ENCODE measurements around the gene F2.
"Not testable (repeated sequence)": the region's sequence is repeated elsewhere in the genome, so short reads cannot be mapped to it uniquely, and the experiment has no call there.

F2 gene

GRCh38 chr11:46717825-46718154 is 1.2 kb upstream of the F2 start:
- DNase-seq (ENCODE audit: low spot score); H3K4me1 Mint-ChIP-seq (ENCODE audit: low read depth); H3K9me3 Mint-ChIP-seq; H3K4me3 Mint-ChIP-seq; H3K27ac Mint-ChIP-seq; H3K27me3 Mint-ChIP-seq (ENCODE audit: low read depth); H3K36me3 Mint-ChIP-seq (ENCODE audit: low read depth): not testable (repeated sequence)

- Mint-ChIP-seq H3K36me3 (ENCODE audit: low read depth) (no peaks in the 10 kb centered on the region), H3K27me3 (ENCODE audit: low read depth) (no peaks in the 10 kb centered on the region), H3K9me3 (no peaks in the 10 kb centered on the region), H3K4me3 (no peak overlapping the region), H3K27ac (no peak overlapping the region), H3K4me1 (ENCODE audit: low read depth) (peaks cover 6% of the 10 kb centered on the region)
- no peak for DNase-seq (ENCODE audit: low spot score)
Observed at GRCh38 chr11:46718155-46719019, 626 bp upstream of the F2 start.

GRCh38 chr11:46719543-46720218 is 668 bp downstream of the F2 start:
- Mint-ChIP-seq H3K27ac (no peak overlapping the region), H3K9me3 (no peaks in the 10 kb centered on the region), H3K4me1 (ENCODE audit: low read depth) (peaks cover 6% of the 10 kb centered on the region), H3K4me3 (no peak overlapping the region), H3K27me3 (ENCODE audit: low read depth) (no peaks in the 10 kb centered on the region), H3K36me3 (ENCODE audit: low read depth) (no peaks in the 10 kb centered on the region)
- no peak for DNase-seq (ENCODE audit: low spot score)

- Mint-ChIP-seq H3K4me3 (no peak overlapping the region), H3K36me3 (ENCODE audit: low read depth) (no peaks in the 10 kb centered on the region), H3K4me1 (ENCODE audit: low read depth) (peaks cover 6% of the 10 kb centered on the region), H3K9me3 (no peaks in the 10 kb centered on the region), H3K27me3 (ENCODE audit: low read depth) (no peaks in the 10 kb centered on the region), H3K27ac (no peak overlapping the region)
- no peak for DNase-seq (ENCODE audit: low spot score)
Observed at GRCh38 chr11:46721286-46721685, 2.3 kb downstream of the F2 start.

- Mint-ChIP-seq H3K9me3 (no peaks in the 10 kb centered on the region), H3K27ac (no peak overlapping the region), H3K4me3 (no peak overlapping the region), H3K27me3 (ENCODE audit: low read depth) (no peaks in the 10 kb centered on the region), H3K36me3 (ENCODE audit: low read depth) (no peaks in the 10 kb centered on the region), H3K4me1 (ENCODE audit: low read depth) (peaks cover 6% of the 10 kb centered on the region)
- no peak for DNase-seq (ENCODE audit: low spot score)
Observed at GRCh38 chr11:46722566-46723358, 3.7 kb downstream of the F2 start.

GRCh38 chr11:46723359-46723680 is 4.3 kb downstream of the F2 start:
- H3K9me3 Mint-ChIP-seq, result no peaks in the 10 kb centered on the region
- H3K4me1 Mint-ChIP-seq (ENCODE audit: low read depth), result peaks cover 3% of the 10 kb centered on the region
- DNase-seq (ENCODE audit: low spot score), result no peak
- H3K27me3 Mint-ChIP-seq (ENCODE audit: low read depth), result no peaks in the 10 kb centered on the region
- no peaks in the 10 kb centered on the region for H3K36me3 Mint-ChIP-seq (ENCODE audit: low read depth)
- no peak overlapping the region for H3K27ac Mint-ChIP-seq
- H3K4me3 Mint-ChIP-seq, result no peak overlapping the region

- no peaks in the 10 kb centered on the region for H3K9me3 Mint-ChIP-seq
- H3K36me3 Mint-ChIP-seq (ENCODE audit: low read depth), result no peaks in the 10 kb centered on the region
- no peak overlapping the region for H3K27ac Mint-ChIP-seq
- DNase-seq (ENCODE audit: low spot score), result no peak
- H3K27me3 Mint-ChIP-seq (ENCODE audit: low read depth), result no peaks in the 10 kb centered on the region
- no peak overlapping the region for H3K4me3 Mint-ChIP-seq
- no peaks in the 10 kb centered on the region for H3K4me1 Mint-ChIP-seq (ENCODE audit: low read depth)
Observed at GRCh38 chr11:46724088-46724487, 5.1 kb downstream of the F2 start.

GRCh38 chr11:46725338-46726205 is 6.6 kb downstream of the F2 start:
- DNase-seq (ENCODE audit: low spot score), result no peak
- no peaks in the 10 kb centered on the region for H3K4me1 Mint-ChIP-seq (ENCODE audit: low read depth)
- H3K9me3 Mint-ChIP-seq, result no peaks in the 10 kb centered on the region
- no peak overlapping the region for H3K4me3 Mint-ChIP-seq
- no peaks in the 10 kb centered on the region for H3K27me3 Mint-ChIP-seq (ENCODE audit: low read depth)
- H3K36me3 Mint-ChIP-seq (ENCODE audit: low read depth), result no peaks in the 10 kb centered on the region
- no peak overlapping the region for H3K27ac Mint-ChIP-seq

- Mint-ChIP-seq H3K27ac (no peak overlapping the region), H3K4me1 (ENCODE audit: low read depth) (no peaks in the 10 kb centered on the region), H3K36me3 (ENCODE audit: low read depth) (no peaks in the 10 kb centered on the region), H3K27me3 (ENCODE audit: low read depth) (no peaks in the 10 kb centered on the region), H3K4me3 (no peak overlapping the region), H3K9me3 (no peaks in the 10 kb centered on the region)
- no peak for DNase-seq (ENCODE audit: low spot score)
Observed at GRCh38 chr11:46726206-46726862, 7.3 kb downstream of the F2 start.

GRCh38 chr11:46727952-46728658 is 9.1 kb downstream of the F2 start:
- no peak overlapping the region for H3K27ac Mint-ChIP-seq
- no peaks in the 10 kb centered on the region for H3K27me3 Mint-ChIP-seq (ENCODE audit: low read depth)

GRCh38 chr11:46728659-46729040 is 9.6 kb downstream of the F2 start:
- Mint-ChIP-seq H3K27me3 (ENCODE audit: low read depth) (no peaks in the 10 kb centered on the region), H3K36me3 (ENCODE audit: low read depth) (no peaks in the 10 kb centered on the region), H3K9me3 (no peaks in the 10 kb centered on the region), H3K4me3 (no peak overlapping the region), H3K27ac (no peak overlapping the region), H3K4me1 (ENCODE audit: low read depth) (no peaks in the 10 kb centered on the region)
- DNase-seq (ENCODE audit: low spot score), result no peak

More at GRCh38 chr11:46727952-46728658, 9.1 kb downstream of the F2 start:
- Mint-ChIP-seq H3K4me1 (ENCODE audit: low read depth) (no peaks in the 10 kb centered on the region), H3K9me3 (no peaks in the 10 kb centered on the region), H3K4me3 (no peak overlapping the region), H3K36me3 (ENCODE audit: low read depth) (no peaks in the 10 kb centered on the region)
- DNase-seq (ENCODE audit: low spot score), result no peak

GRCh38 chr11:46729110-46730027 is 10.4 kb downstream of the F2 start:
- H3K4me1 Mint-ChIP-seq (ENCODE audit: low read depth), result no peaks in the 10 kb centered on the region
- H3K36me3 Mint-ChIP-seq (ENCODE audit: low read depth), result no peaks in the 10 kb centered on the region
- H3K9me3 Mint-ChIP-seq, result no peaks in the 10 kb centered on the region
- DNase-seq (ENCODE audit: low spot score), result no peak
- H3K4me3 Mint-ChIP-seq, result no peak overlapping the region
- no peaks in the 10 kb centered on the region for H3K27me3 Mint-ChIP-seq (ENCODE audit: low read depth)
- no peak overlapping the region for H3K27ac Mint-ChIP-seq

Measured in T-helper 2 cell treated with Interferon-gamma antibody and Interleukin-4, amounts not matched to agents 5 μg/mL and 100 μg/mL, for 36 hours (primary cell).